GM21447 (cell line): ENCODE measurements around the gene DCLRE1B.

Experiments used
- ATAC-seq: cut with Tn5 transposase; IDR thresholded peaks from one replicate; pipeline ENCODE4 v1.9.1; 2021; ENCODE audit not compliant: unreplicated experiment

Gene DCLRE1B

GRCh38 chr1:113918243-113918642 lies 13.1 kb downstream of the DCLRE1B start:
- ATAC-seq, result no peak

GRCh38 chr1:113922957-113923356 lies 17.8 kb downstream of the DCLRE1B start:
- no peak for ATAC-seq

GRCh38 chr1:113924473-113924872 lies 19.3 kb downstream of the DCLRE1B start:
- no peak for ATAC-seq

- peak; percentile 39 for ATAC-seq
These were observed 23.2 kb downstream of the DCLRE1B start for GRCh38 chr1:113928187-113928930.

GRCh38 chr1:113928941-113929749 lies 24.0 kb downstream of the DCLRE1B start, which contains the start of gene HIPK1:
TSS of gene HIPK1 (plus strand) at chr1:113929324.
- peak; percentile 60 for ATAC-seq

- ATAC-seq, result peak; percentile 26
These were observed 24.8 kb downstream of the DCLRE1B start for GRCh38 chr1:113929750-113930498.

- peak; percentile 42 for ATAC-seq
These were observed 25.5 kb downstream of the DCLRE1B start for GRCh38 chr1:113930499-113931161.

- ATAC-seq, result no peak
These were observed 26.3 kb downstream of the DCLRE1B start for GRCh38 chr1:113931451-113931851.

GRCh38 chr1:113934006-113934405 lies 28.9 kb downstream of the DCLRE1B start:
- no peak for ATAC-seq

- ATAC-seq, result no peak
These were observed 29.5 kb downstream of the DCLRE1B start for GRCh38 chr1:113934511-113935055.

- no peak for ATAC-seq
These were observed 30.1 kb downstream of the DCLRE1B start for GRCh38 chr1:113935176-113935575.

GRCh38 chr1:113935970-113936369 lies 30.8 kb downstream of the DCLRE1B start:
- no peak for ATAC-seq

- no peak for ATAC-seq
These were observed 32.0 kb downstream of the DCLRE1B start for GRCh38 chr1:113937146-113937545.

- ATAC-seq, result no peak
These were observed 33.1 kb downstream of the DCLRE1B start for GRCh38 chr1:113938192-113938591.

- ATAC-seq, result no peak
These were observed 35.5 kb downstream of the DCLRE1B start for GRCh38 chr1:113940365-113941244.

GRCh38 chr1:113941245-113941559 lies 36.1 kb downstream of the DCLRE1B start:
- no peak for ATAC-seq

GRCh38 chr1:113942527-113942926 lies 37.4 kb downstream of the DCLRE1B start:
- no peak for ATAC-seq

- no peak for ATAC-seq
These were observed 38.1 kb downstream of the DCLRE1B start for GRCh38 chr1:113943028-113943811.

GRCh38 chr1:113945329-113945728 lies 40.2 kb downstream of the DCLRE1B start:
- ATAC-seq, result no peak
